Mesendoderm (in vitro differentiated cells): ENCODE data around the gene SEMA4G.

Experiments used
- DNase-seq: peaks from one replicate; pipeline ENCODE4 v3.0.0; 2013
- H2AK5ac ChIP-seq: 2 replicates; pipeline ENCODE4 v1.6.1; 2013; ENCODE audit warnings: low read length, inconsistent platforms
- H2BK120ac ChIP-seq: 2 replicates; pipeline ENCODE4 v1.6.1; 2013; ENCODE audit warnings: low read depth, mild to moderate bottlenecking, low read length, moderate library complexity, mixed read lengths
- H2BK15ac ChIP-seq: replicated peaks from 2 replicates; pipeline ENCODE4 v1.6.1; 2013; ENCODE audit warnings: low read depth, mild to moderate bottlenecking, moderate library complexity
- H2BK5ac ChIP-seq: 2 replicates; pipeline ENCODE4 v1.6.1; 2013; ENCODE audit warnings: low read length, inconsistent platforms
- H3K18ac ChIP-seq: 2 replicates; pipeline ENCODE4 v1.6.1; 2013; ENCODE audit warnings: mild to moderate bottlenecking, low read length, mixed read lengths
- H3K23ac ChIP-seq: one replicate; pipeline ENCODE4 v1.6.1; 2013; ENCODE audit warnings: low read length
- H3K27ac ChIP-seq: 2 replicates; pipeline ENCODE4 v1.5.1; 2013; ENCODE audit warnings: low read depth, mild to moderate bottlenecking, inconsistent platforms, low read length, moderate library complexity
- H3K27me3 ChIP-seq: 2 replicates; pipeline ENCODE4 v1.6.1; 2013; ENCODE audit warnings: low read length, control low read depth, mild to moderate bottlenecking, inconsistent platforms; ENCODE audit not compliant: insufficient read depth, poor library complexity
- H3K36me3 ChIP-seq: 2 replicates; pipeline ENCODE4 v1.6.1; 2013; ENCODE audit warnings: low read length, inconsistent platforms; ENCODE audit not compliant: control insufficient read depth, insufficient read depth
- H3K4ac ChIP-seq: one replicate; pipeline ENCODE4 v1.6.1; 2013; ENCODE audit warnings: low read depth, mild to moderate bottlenecking, low read length, moderate library complexity
- H3K4me1 ChIP-seq: 2 replicates; pipeline ENCODE4 v1.6.1; 2013; ENCODE audit warnings: low read depth, low read length, inconsistent platforms; ENCODE audit not compliant: control insufficient read depth
- H3K4me2 ChIP-seq: 2 replicates; pipeline ENCODE4 v1.6.1; 2013; ENCODE audit warnings: low read length
- H3K4me3 ChIP-seq: 2 replicates; pipeline ENCODE4 v1.5.1; 2013; ENCODE audit warnings: mild to moderate bottlenecking, low read length
- H3K56ac ChIP-seq: one replicate; pipeline ENCODE4 v1.6.1; 2013; ENCODE audit warnings: low read length
- H3K79me1 ChIP-seq: 2 replicates; pipeline ENCODE4 v1.6.1; 2013; ENCODE audit warnings: low read length, inconsistent platforms
- H3K79me2 ChIP-seq: 2 replicates; pipeline ENCODE4 v1.6.1; 2013; ENCODE audit warnings: mild to moderate bottlenecking, low read length; ENCODE audit not compliant: control insufficient read depth, insufficient read depth
- H3K9ac ChIP-seq: 2 replicates; pipeline ENCODE4 v1.6.1; 2013; ENCODE audit warnings: low read length, inconsistent platforms
- H4K5ac ChIP-seq: one replicate; pipeline ENCODE4 v1.6.1; 2013; ENCODE audit warnings: low read length
- H4K8ac ChIP-seq: one replicate; pipeline ENCODE4 v1.6.1; 2013; ENCODE audit warnings: low read depth, mild to moderate bottlenecking, control low read depth, low read length, moderate library complexity
- WGBS: extraction: QIAGEN DNeasy Blood & Tissue Kit; methylation state at CpG from one replicate; pipeline ENCODE4 v1.1.7; 2013; ENCODE audit warnings: low lambda C conversion rate, missing lambda C conversion rate; ENCODE audit not compliant: insufficient coverage; ENCODE audit errors: extremely low coverage; 5-methylcytosine and 5-hydroxymethylcytosine counted together

The SEMA4G gene

GRCh38 chr10:101014230-101014884 is 45.1 kb downstream of the SEMA4G start:
- Histone ChIP-seq H2BK15ac (no peak overlapping the region), H3K23ac (no peak overlapping the region), H3K4me3 (no peak overlapping the region), H2AK5ac (no peak overlapping the region), H3K36me3 (no peaks in the 10 kb centered on the region), H3K4ac (no peak overlapping the region), H2BK5ac (no peak overlapping the region), H3K18ac (no peak overlapping the region), H3K4me1 (peaks cover 4% of the 10 kb centered on the region), H3K79me2 (no peaks in the 10 kb centered on the region), H3K27ac (no peak overlapping the region), H3K9ac (no peak overlapping the region), H4K5ac (no peak overlapping the region), H3K56ac (no peak overlapping the region), H4K8ac (no peak overlapping the region), H3K27me3 (peaks cover 8% of the 10 kb centered on the region), H3K4me2 (no peak overlapping the region), H3K79me1 (no peaks in the 10 kb centered on the region), H2BK120ac (no peak overlapping the region)
- WGBS = no CpG with 5 or more reads among the region's 11 CpGs
- DNase-seq = peak; percentile 68

DNA sequence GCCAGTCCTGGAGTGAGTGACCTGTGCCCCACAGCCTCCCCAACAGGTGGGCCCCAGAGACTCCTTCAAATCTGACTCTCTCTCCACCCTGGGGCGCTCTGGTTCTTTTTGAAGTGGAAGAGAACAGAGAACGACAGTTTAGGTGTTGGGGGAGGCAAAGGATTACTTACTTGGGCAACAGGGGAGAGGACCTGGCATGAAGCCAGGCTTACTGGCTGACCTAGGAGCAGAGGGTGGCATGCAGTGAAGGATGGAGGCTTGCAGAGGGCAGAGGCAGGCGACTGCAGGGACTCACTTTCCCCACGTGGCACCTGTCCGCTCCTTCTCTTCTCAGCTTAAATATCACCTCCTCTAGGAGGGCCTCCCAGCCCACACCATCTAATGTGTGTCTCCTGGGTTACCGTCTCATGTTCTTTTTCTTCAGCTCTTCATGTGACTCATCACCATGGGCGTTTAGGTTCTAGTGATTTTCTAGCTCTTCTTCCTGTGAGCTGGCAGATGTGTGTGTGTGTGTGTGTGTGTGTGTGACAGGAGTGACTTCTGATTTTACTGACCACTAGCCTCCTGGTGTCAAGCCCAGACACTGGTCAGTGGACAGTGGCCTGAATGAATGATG is 45.8 kb downstream of the SEMA4G start:
- H3K27ac ChIP-seq = no peak overlapping the region
- H4K8ac ChIP-seq = no peak overlapping the region
- no peaks in the 10 kb centered on the region for H3K79me1 ChIP-seq
- no peak overlapping the region for H4K5ac ChIP-seq
- peaks cover 4% of the 10 kb centered on the region for H3K4me1 ChIP-seq
- peaks cover 8% of the 10 kb centered on the region for H3K27me3 ChIP-seq
- DNase-seq = no peak
- H2BK5ac ChIP-seq = no peak overlapping the region
- H2BK120ac ChIP-seq = no peak overlapping the region
- no peaks in the 10 kb centered on the region for H3K36me3 ChIP-seq
- H3K56ac ChIP-seq = no peak overlapping the region
- no peaks in the 10 kb centered on the region for H3K79me2 ChIP-seq
- no peak overlapping the region for H3K4ac ChIP-seq
- no peak overlapping the region for H3K9ac ChIP-seq
- H3K18ac ChIP-seq = no peak overlapping the region
- no peak overlapping the region for H2BK15ac ChIP-seq
- H2AK5ac ChIP-seq = no peak overlapping the region
- H3K23ac ChIP-seq = no peak overlapping the region
- no peak overlapping the region for H3K4me3 ChIP-seq
- WGBS = no CpG with 5 or more reads among the region's 7 CpGs
- H3K4me2 ChIP-seq = no peak overlapping the region

DNA sequence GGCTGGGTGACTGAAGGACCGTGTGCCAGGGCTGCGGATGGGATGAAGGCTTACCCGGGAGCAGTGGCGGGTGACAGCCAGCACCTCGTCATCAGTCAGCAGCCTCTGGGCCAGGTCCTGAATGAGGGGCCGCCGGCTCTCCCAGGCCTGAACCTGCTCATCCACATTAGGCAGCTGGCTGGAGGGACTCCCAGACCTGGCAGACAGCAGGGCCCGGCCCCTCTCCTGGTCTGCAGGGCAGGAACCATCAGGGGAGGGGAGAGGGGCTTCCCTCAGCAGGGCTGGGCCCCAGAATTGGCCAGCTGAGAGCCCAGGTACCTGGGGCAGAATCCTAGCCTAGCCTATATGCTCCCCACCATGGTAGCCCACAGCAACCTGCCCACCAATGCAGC is 46.3 kb downstream of the SEMA4G start:
- H3K4me1 ChIP-seq = peaks cover 4% of the 10 kb centered on the region
- no peak overlapping the region for H2BK15ac ChIP-seq
- no peak overlapping the region for H2BK5ac ChIP-seq
- H3K9ac ChIP-seq = no peak overlapping the region
- no peaks in the 10 kb centered on the region for H3K79me2 ChIP-seq
- no peaks in the 10 kb centered on the region for H3K36me3 ChIP-seq
- no peak overlapping the region for H4K5ac ChIP-seq
- no peak overlapping the region for H2AK5ac ChIP-seq
- no peak overlapping the region for H3K23ac ChIP-seq
- no peak overlapping the region for H2BK120ac ChIP-seq
- whole genome bisulfite sequencing = no CpG with 5 or more reads among the region's 8 CpGs
- H3K27me3 ChIP-seq = peaks cover 8% of the 10 kb centered on the region
- no peak overlapping the region for H3K18ac ChIP-seq
- H3K4ac ChIP-seq = no peak overlapping the region
- H4K8ac ChIP-seq = no peak overlapping the region
- DNase-seq = no peak
- no peak overlapping the region for H3K4me3 ChIP-seq
- no peak overlapping the region for H3K56ac ChIP-seq
- H3K79me1 ChIP-seq = no peaks in the 10 kb centered on the region
- H3K4me2 ChIP-seq = no peak overlapping the region
- H3K27ac ChIP-seq = no peak overlapping the region

- Histone ChIP-seq H3K27me3 (peaks cover 8% of the 10 kb centered on the region), H3K79me1 (no peaks in the 10 kb centered on the region), H2BK5ac (no peak overlapping the region), H2BK120ac (no peak overlapping the region), H3K79me2 (no peaks in the 10 kb centered on the region), H3K4ac (no peak overlapping the region), H3K56ac (no peak overlapping the region), H3K23ac (no peak overlapping the region), H3K4me2 (no peak overlapping the region), H2AK5ac (no peak overlapping the region), H3K18ac (no peak overlapping the region), H3K4me3 (no peak overlapping the region), H3K36me3 (no peaks in the 10 kb centered on the region), H3K27ac (no peak overlapping the region), H3K9ac (no peak overlapping the region), H2BK15ac (no peak overlapping the region), H4K8ac (no peak overlapping the region), H4K5ac (no peak overlapping the region), H3K4me1 (peaks cover 4% of the 10 kb centered on the region)
- DNase-seq = no peak
- WGBS = no CpG with 5 or more reads among the region's 5 CpGs
Measured at GRCh38 chr10:101016814-101017213, 47.5 kb downstream of the SEMA4G start.

- peak overlapping the region; percentile 80 for H3K56ac ChIP-seq
- no peak overlapping the region for H3K18ac ChIP-seq
- no peak overlapping the region for H2BK5ac ChIP-seq
- H3K4me1 ChIP-seq = peaks cover 4% of the 10 kb centered on the region
- no CpG with 5 or more reads among the region's 20 CpGs for WGBS
- no peaks in the 10 kb centered on the region for H3K36me3 ChIP-seq
- H3K4ac ChIP-seq = no peak overlapping the region
- H3K4me2 ChIP-seq = peak overlapping the region; percentile 53
- H3K23ac ChIP-seq = peak overlapping the region; percentile 50
- peak; percentile 77 for DNase-seq
- no peaks in the 10 kb centered on the region for H3K79me1 ChIP-seq
- no peak overlapping the region for H3K4me3 ChIP-seq
- no peak overlapping the region for H3K27ac ChIP-seq
- no peak overlapping the region for H2BK15ac ChIP-seq
- H4K5ac ChIP-seq = no peak overlapping the region
- H2AK5ac ChIP-seq = no peak overlapping the region
- peak overlapping the region; percentile 55 for H3K9ac ChIP-seq
- H3K27me3 ChIP-seq = peaks cover 8% of the 10 kb centered on the region
- no peak overlapping the region for H4K8ac ChIP-seq
- H2BK120ac ChIP-seq = no peak overlapping the region
- H3K79me2 ChIP-seq = no peaks in the 10 kb centered on the region
Measured at GRCh38 chr10:101018118-101018599, 48.9 kb downstream of the SEMA4G start.
